ENCODE measurements around the gene PLPPR3. TPM values are rescaled to one million over a fixed set of nuclear protein-coding genes. Genes with fewer than 3 reads are reported as not detected.
"Not testable (repeated sequence)": the region's sequence is repeated elsewhere in the genome, so short reads cannot be mapped to it uniquely, and the experiment has no call there.

Gene PLPPR3
- polyA plus RNA-seq, 4 donors, result 0.49 to 0.57 TPM; not detected in 2

DNA sequence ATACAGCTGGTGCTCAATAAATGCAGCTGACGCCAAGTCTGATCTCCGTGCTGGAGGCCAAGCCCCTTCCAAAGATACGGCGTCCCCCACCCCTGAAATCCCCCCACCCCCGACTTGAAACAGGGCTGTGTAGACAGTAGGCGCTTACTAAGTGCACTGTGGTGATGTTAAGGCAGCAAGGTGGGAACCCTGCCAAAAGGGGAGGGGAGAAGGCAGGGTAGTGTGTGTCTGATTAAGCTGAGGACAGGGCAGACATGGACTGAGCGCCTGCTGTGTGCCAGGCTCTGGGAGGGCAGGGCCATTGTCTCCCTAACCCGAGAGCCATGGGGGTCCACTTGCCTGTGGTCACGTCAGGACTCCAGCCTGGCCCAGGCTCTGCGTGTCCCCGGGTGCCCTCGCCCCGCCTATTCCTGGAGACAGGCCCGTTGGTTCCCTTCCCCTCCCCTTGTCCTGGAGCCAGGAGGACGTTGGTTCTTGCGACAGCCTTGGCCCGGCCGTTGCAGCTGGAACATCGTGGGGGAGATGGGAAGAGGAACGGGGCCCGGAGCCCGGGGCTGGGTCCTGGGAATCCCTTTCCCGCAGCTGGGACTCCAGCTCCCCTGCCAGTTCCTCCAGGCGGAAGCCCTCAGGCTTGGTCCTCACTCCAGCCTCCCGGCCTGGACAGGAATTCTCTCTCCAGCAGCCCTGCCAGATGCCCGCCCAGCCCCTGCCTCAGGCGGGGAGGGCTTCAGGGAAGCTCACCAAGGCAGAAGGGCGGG is 28.6 kb upstream of the PLPPR3 start:
- no peak overlapping the region for H3K4me3 ChIP-seq (ENCODE audit: low read depth in 1 of 3, low read length in 3 of 3)

DNA sequence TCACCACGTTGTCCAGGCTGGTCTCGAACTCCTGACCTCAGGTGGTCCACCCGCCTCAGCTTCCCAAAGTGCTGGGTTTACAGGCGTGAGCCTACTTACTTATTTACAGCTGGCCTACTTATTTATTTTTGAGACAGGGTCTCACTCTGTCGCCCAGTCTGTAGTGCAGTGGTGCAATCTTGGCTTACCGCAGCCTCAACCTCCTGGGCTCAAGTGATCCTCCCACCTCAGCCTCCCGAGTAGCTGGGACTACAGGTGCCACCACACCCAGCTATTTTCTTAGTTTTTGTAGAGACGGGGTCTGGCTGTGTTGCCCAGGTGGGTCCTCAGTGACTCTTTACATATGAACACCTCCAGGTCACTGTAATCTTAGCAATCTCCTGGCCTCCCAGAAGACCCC is 27.4 kb upstream of the PLPPR3 start:
- FAIRE-seq, result not testable (repeated sequence)
- 66 to 78% (median 75%) methylated on average over 8 of the region's 8 CpGs for WGBS, 3 donors
- H3K27me3 ChIP-seq (ENCODE audit: control insufficient read depth in 3 of 3, insufficient read depth in 3 of 3, low read length in 3 of 3), result peaks cover 7 to 78% (median 11%) of the 10 kb centered on the region in 3 donors

More for the DNA sequence above, 28.6 kb upstream of the PLPPR3 start:
- WGBS, 3 donors, result 17 to 22% (median 20%) methylated on average over 21 to 28 of the region's 28 CpGs
- H3K9me3 ChIP-seq (ENCODE audit: control insufficient read depth in 2 of 2, insufficient read depth in 1 of 2, low read depth in 1 of 2, low read length in 1 of 2), result no peaks in the 10 kb centered on the region
- DNase-seq (peak; percentile 35 to 59), FAIRE-seq (no peak)
- H3K36me3 ChIP-seq (ENCODE audit: control insufficient read depth in 3 of 3, insufficient read depth in 2 of 3, low read depth in 1 of 3, low read length in 3 of 3), result no peaks in the 10 kb centered on the region
- H3K4me1 ChIP-seq (ENCODE audit: control insufficient read depth in 3 of 3, insufficient read depth in 2 of 3, low read depth in 1 of 3, low read length in 2 of 3), result no peaks in the 10 kb centered on the region
- peak overlapping the region in 2 of 3 donors; percentile 45 to 91 for H3K27ac ChIP-seq (ENCODE audit: low read depth in 1 of 3, low read length in 2 of 3)
- peaks cover 3 to 68% (median 11%) of the 10 kb centered on the region in 3 donors for H3K27me3 ChIP-seq (ENCODE audit: control insufficient read depth in 3 of 3, insufficient read depth in 3 of 3, low read length in 3 of 3)

DNA sequence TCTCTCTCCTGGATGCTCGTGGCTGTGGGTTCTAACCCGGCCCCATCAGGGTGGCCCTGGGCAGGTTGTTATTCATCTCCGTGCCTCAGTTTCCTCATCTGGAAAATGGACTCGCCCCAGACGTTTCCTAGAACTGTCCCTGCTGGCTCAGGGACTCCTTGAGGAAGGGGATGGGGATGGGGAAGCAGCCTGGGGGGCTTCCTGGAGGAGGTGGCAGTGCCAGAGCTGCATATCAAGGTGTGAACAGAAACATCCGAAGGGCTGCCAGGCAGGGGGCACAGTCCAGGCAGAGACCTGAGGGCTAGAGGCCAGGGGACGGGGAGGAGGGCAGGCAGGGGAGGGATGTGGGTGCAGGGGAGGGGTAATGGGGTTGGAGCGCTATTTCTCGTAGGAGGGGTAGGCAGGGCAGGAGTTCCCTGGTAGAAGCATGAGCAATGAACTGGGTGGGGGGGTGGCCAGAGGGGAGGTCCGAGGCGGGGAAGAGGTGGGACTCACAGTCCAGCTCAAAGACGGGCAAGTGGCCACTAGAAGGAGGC is 26.7 kb upstream of the PLPPR3 start:
- FAIRE-seq, result no peak
- H3K9me3 ChIP-seq (ENCODE audit: control insufficient read depth in 2 of 2, insufficient read depth in 1 of 2, low read depth in 1 of 2, low read length in 1 of 2), result no peaks in the 10 kb centered on the region
- no peak overlapping the region for H3K4me3 ChIP-seq (ENCODE audit: low read depth in 1 of 3, low read length in 3 of 3)
- peaks cover 0 to under 1% (median 0%) of the 10 kb centered on the region in 3 donors for H3K4me1 ChIP-seq (ENCODE audit: control insufficient read depth in 3 of 3, insufficient read depth in 2 of 3, low read depth in 1 of 3, low read length in 2 of 3)
- no peak for DNase-seq
- 30 to 45% (median 33%) methylated on average over 11 to 12 of the region's 12 CpGs for WGBS, 3 donors
- peaks cover 8 to 84% (median 11%) of the 10 kb centered on the region in 3 donors for H3K27me3 ChIP-seq (ENCODE audit: control insufficient read depth in 3 of 3, insufficient read depth in 3 of 3, low read length in 3 of 3)
- H3K36me3 ChIP-seq (ENCODE audit: control insufficient read depth in 3 of 3, insufficient read depth in 2 of 3, low read depth in 1 of 3, low read length in 3 of 3), result no peaks in the 10 kb centered on the region
- H3K27ac ChIP-seq (ENCODE audit: low read depth in 1 of 3, low read length in 2 of 3), result peak overlapping the region in 1 of 3 donors; percentile 32

More for the DNA sequence above, 27.4 kb upstream of the PLPPR3 start:
- H3K4me1 ChIP-seq (ENCODE audit: control insufficient read depth in 3 of 3, insufficient read depth in 2 of 3, low read depth in 1 of 3, low read length in 2 of 3); H3K4me3 ChIP-seq (ENCODE audit: low read depth in 1 of 3, low read length in 3 of 3); H3K36me3 ChIP-seq (ENCODE audit: control insufficient read depth in 3 of 3, insufficient read depth in 2 of 3, low read depth in 1 of 3, low read length in 3 of 3); H3K27ac ChIP-seq (ENCODE audit: low read depth in 1 of 3, low read length in 2 of 3); DNase-seq; H3K9me3 ChIP-seq (ENCODE audit: control insufficient read depth in 2 of 2, insufficient read depth in 1 of 2, low read depth in 1 of 2, low read length in 1 of 2): not testable (repeated sequence)

DNA sequence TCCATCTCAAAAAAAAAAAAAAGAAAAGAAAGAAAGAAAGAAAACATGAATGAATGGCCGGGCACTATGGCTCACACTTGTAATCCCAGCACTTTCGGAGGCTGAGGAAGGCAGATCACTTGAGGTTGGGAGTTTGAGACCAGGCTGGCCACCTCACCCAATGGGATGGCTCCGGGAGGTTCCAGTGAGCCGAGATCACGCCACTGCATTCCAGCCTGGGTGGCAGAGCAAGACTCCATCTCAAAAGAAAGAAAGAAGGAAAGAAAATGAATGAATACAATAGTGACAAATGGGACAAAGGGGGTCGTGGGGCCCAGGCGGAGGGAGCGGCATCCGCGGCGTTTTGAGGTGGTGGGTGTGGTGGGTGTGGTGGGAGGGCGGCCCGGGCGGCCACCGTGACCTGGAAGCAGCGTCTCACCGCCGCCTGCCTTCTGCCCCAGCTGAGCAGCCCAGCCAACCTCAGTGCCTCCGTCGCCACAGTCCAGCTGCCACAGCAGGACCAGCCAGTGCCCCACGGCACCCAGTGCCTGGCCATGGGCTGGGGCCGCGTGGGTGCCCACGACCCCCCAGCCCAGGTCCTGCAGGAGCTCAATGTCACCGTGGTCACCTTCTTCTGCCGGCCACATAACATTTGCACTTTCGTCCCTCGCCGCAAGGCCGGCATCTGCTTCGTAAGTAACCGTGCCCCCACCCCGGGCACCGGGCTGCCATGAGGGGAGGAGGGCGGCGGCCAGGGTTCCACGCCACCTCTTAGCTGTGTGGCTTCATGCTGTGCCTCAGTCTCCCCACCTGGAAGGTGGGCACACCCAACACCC is 24.2 kb upstream of the PLPPR3 start:
- 57 to 72% (median 57%) methylated on average over 27 to 37 of the region's 37 CpGs for WGBS, 3 donors
- Histone ChIP-seq H3K36me3 (ENCODE audit: control insufficient read depth in 3 of 3, insufficient read depth in 2 of 3, low read depth in 1 of 3, low read length in 3 of 3) (no peaks in the 10 kb centered on the region), H3K4me3 (ENCODE audit: low read depth in 1 of 3, low read length in 3 of 3) (no peak overlapping the region), H3K27me3 (ENCODE audit: control insufficient read depth in 3 of 3, insufficient read depth in 3 of 3, low read length in 3 of 3) (peaks cover 4 to 79% (median 10%) of the 10 kb centered on the region in 3 donors), H3K27ac (ENCODE audit: low read depth in 1 of 3, low read length in 2 of 3) (no peak overlapping the region), H3K9me3 (ENCODE audit: control insufficient read depth in 2 of 2, insufficient read depth in 1 of 2, low read depth in 1 of 2, low read length in 1 of 2) (no peaks in the 10 kb centered on the region), H3K4me1 (ENCODE audit: control insufficient read depth in 3 of 3, insufficient read depth in 2 of 3, low read depth in 1 of 3, low read length in 2 of 3) (peaks cover 0 to 5% (median 0%) of the 10 kb centered on the region in 3 donors)
- DNase-seq, result no peak
- FAIRE-seq, result no peak

DNA sequence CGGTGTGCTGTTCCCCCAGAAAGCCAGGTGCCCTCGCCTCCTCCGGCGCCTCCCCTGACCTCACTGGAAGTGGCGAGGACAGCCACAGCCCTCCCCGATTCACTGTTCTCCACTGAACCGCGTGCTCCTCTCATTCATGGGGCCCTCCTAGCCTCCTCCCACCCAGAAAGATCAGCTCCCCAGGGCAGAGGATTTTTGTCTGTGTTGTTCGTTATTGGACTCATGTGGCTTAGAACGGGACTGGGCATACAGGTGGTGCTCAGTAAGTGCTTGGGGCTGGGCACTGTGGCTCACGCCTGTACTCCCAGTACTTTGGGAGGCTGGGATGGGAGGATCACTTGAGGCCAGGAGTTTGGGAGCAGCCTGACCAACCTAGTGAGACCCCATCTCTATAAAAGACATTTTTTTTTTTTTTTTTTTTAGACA is 22.8 kb upstream of the PLPPR3 start:
- DNase-seq, result no peak
- WGBS, 3 donors, result 9 to 40% (median 16%) methylated on average over 10 to 11 of the region's 11 CpGs
- H3K4me3 ChIP-seq (ENCODE audit: low read depth in 1 of 3, low read length in 3 of 3), result no peak overlapping the region
- no peak for FAIRE-seq
- no peak overlapping the region for H3K27ac ChIP-seq (ENCODE audit: low read depth in 1 of 3, low read length in 2 of 3)
- no peaks in the 10 kb centered on the region for H3K36me3 ChIP-seq (ENCODE audit: control insufficient read depth in 3 of 3, insufficient read depth in 2 of 3, low read depth in 1 of 3, low read length in 3 of 3)
- H3K9me3 ChIP-seq (ENCODE audit: control insufficient read depth in 2 of 2, insufficient read depth in 1 of 2, low read depth in 1 of 2, low read length in 1 of 2), result no peaks in the 10 kb centered on the region
- H3K27me3 ChIP-seq (ENCODE audit: control insufficient read depth in 3 of 3, insufficient read depth in 3 of 3, low read length in 3 of 3), result peaks cover 4 to 69% (median 10%) of the 10 kb centered on the region in 3 donors
- peaks cover 0 to 5% (median 0%) of the 10 kb centered on the region in 3 donors for H3K4me1 ChIP-seq (ENCODE audit: control insufficient read depth in 3 of 3, insufficient read depth in 2 of 3, low read depth in 1 of 3, low read length in 2 of 3)

DNA sequence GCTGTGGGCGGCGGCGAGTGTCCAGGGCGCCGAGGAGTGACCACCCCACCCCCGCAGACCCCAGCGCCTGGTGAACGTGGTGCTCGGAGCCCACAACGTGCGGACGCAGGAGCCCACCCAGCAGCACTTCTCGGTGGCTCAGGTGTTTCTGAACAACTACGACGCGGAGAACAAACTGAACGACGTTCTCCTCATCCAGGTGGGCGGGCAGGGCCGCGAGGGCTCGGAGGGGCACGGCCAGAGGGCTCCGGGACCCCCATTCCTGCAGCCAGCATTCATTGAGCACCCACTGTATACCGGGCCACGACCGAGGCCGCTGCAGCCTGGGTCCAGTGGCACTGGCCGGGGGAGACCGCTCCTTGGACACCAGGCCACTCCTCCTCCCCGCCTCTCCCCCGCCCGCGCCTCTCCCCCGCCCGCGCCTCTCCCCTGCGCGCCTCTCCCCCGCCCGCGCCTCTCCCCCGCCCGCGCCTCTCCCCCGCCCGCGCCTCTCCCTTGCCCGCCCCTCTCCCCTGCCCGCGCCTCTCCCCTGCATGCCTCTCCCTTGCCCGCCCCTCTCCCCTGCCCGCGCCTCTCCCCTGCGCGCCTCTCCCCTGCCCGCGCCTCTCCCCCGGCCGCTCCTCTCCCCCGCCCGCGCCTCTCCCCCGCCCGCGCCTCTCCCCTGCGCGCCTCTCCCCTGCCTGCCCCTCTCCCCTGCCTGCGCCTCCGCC is 22.2 kb upstream of the PLPPR3 start:
- 9 to 33% (median 10%) methylated on average over 24 to 69 of the region's 70 CpGs for WGBS, 3 donors

DNA sequence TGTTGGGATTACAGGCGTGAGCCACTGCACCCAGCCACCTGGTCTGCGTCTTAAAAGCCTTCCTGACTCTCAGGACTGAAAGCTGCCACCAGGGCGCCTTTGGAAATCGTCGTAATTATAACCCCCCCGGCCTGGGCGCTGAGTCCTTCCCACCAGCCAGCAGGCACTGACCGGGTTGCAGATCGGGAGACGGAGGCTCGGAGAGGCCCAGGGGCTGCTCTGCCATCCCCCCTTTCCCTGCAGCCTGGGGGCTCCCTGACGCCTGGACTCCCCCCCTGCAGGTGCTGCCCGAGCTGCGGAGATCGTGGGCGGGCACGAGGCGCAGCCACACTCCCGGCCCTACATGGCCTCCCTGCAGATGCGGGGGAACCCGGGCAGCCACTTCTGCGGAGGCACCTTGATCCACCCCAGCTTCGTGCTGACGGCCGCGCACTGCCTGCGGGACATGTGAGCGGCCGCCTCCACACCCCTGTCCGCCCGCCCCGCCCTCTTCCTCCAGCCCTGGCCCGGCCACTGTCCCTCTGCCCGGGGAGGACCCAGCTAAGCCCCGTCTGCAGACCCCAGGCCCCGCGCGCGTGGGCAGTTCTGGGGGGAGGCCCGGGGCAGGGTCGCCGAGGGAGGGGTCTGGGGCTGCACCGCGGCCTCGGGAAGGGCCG is 21.6 kb upstream of the PLPPR3 start:
- WGBS, 3 donors, result 2 to 4% (median 3%) methylated on average over 35 to 46 of the region's 46 CpGs
- Histone ChIP-seq H3K27me3 (ENCODE audit: control insufficient read depth in 3 of 3, insufficient read depth in 3 of 3, low read length in 3 of 3) (peaks cover 4 to 66% (median 10%) of the 10 kb centered on the region in 3 donors), H3K27ac (ENCODE audit: low read depth in 1 of 3, low read length in 2 of 3) (no peak overlapping the region), H3K36me3 (ENCODE audit: control insufficient read depth in 3 of 3, insufficient read depth in 2 of 3, low read depth in 1 of 3, low read length in 3 of 3) (no peaks in the 10 kb centered on the region), H3K4me1 (ENCODE audit: control insufficient read depth in 3 of 3, insufficient read depth in 2 of 3, low read depth in 1 of 3, low read length in 2 of 3) (peaks cover 0 to 5% (median 0%) of the 10 kb centered on the region in 3 donors), H3K4me3 (ENCODE audit: low read depth in 1 of 3, low read length in 3 of 3) (no peak overlapping the region), H3K9me3 (ENCODE audit: control insufficient read depth in 2 of 2, insufficient read depth in 1 of 2, low read depth in 1 of 2, low read length in 1 of 2) (no peaks in the 10 kb centered on the region)
- no peak for FAIRE-seq
- DNase-seq, result no peak

More for the DNA sequence above, 22.2 kb upstream of the PLPPR3 start:
- Histone ChIP-seq H3K27ac (ENCODE audit: low read depth in 1 of 3, low read length in 2 of 3) (no peak overlapping the region), H3K36me3 (ENCODE audit: control insufficient read depth in 3 of 3, insufficient read depth in 2 of 3, low read depth in 1 of 3, low read length in 3 of 3) (no peaks in the 10 kb centered on the region), H3K9me3 (ENCODE audit: control insufficient read depth in 2 of 2, insufficient read depth in 1 of 2, low read depth in 1 of 2, low read length in 1 of 2) (no peaks in the 10 kb centered on the region), H3K27me3 (ENCODE audit: control insufficient read depth in 3 of 3, insufficient read depth in 3 of 3, low read length in 3 of 3) (peaks cover 4 to 68% (median 10%) of the 10 kb centered on the region in 3 donors), H3K4me3 (ENCODE audit: low read depth in 1 of 3, low read length in 3 of 3) (no peak overlapping the region), H3K4me1 (ENCODE audit: control insufficient read depth in 3 of 3, insufficient read depth in 2 of 3, low read depth in 1 of 3, low read length in 2 of 3) (peaks cover 0 to 5% (median 0%) of the 10 kb centered on the region in 3 donors)
- DNase-seq (no peak), FAIRE-seq (no peak)

Data from small intestine (tissue), 7 donors.